ENCODE measurements around the gene ST6GAL1. TPM values are rescaled to one million over a fixed set of nuclear protein-coding genes. Genes with fewer than 3 reads are reported as not detected.

The ST6GAL1 gene
- total RNA-seq, 1 experiment from 2014 or later = 15.6 TPM

DNA sequence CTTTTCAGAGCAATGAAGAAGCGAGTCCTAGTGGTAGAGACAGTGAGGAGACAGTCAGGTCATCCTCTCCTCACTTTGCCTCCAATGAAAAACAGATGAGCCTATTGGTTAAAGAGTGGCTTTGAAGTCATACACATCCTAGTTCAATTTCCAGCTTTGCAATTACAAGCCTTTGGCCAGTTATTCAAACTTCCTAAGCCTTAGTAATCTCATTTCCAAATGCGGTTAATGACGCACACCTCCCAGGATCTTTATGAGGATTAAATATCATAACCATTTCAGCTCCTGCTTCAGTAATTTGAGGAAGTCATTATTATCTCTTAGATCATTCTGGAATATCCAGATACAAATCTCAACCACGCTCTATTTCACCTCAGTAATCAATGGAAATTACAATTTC lies 10.0 kb upstream of the ST6GAL1 start (continued):
- TF ChIP-seq EZH2 (IDR thresholded peaks at IDR 0.05) = no peak
- no peak for TF ChIP-seq EZH2phosphoT487 (IDR thresholded peaks at IDR 0.05; ENCODE audit: borderline replicate concordance)
- TF ChIP-seq ZFX (IDR thresholded peaks at IDR 0.05) = no peak
- TF ChIP-seq POLR2AphosphoS5 (IDR thresholded peaks at IDR 0.05; ENCODE audit: low read depth, low read length) = no peak
- TF ChIP-seq CBX3 (IDR thresholded peaks at IDR 0.05; ENCODE audit: low read depth) = no peak
- TF ChIP-seq TCF7L2 (IDR thresholded peaks at IDR 0.05; ENCODE audit: borderline replicate concordance, extremely low read depth, insufficient read depth, insufficient read length) = no peak
- TF ChIP-seq EGR1 (IDR thresholded peaks at IDR 0.05; ENCODE audit: low read depth) = no peak
- no peak for TF ChIP-seq FOSL1 (IDR thresholded peaks at IDR 0.05; ENCODE audit: low read depth)
- TF ChIP-seq CEBPB (IDR thresholded peaks at IDR 0.05; ENCODE audit: low read depth) = no peak
- TF ChIP-seq RAD21 (IDR thresholded peaks at IDR 0.05; ENCODE audit: low read depth) = no peak
- TF ChIP-seq, protein P1, sequence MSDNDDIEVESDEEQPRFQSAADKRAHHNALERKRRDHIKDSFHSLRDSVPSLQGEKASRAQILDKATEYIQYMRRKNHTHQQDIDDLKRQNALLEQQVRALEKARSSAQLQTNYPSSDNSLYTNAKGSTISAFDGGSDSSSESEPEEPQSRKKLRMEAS (IDR thresholded peaks at IDR 0.05) = no peak

DNA sequence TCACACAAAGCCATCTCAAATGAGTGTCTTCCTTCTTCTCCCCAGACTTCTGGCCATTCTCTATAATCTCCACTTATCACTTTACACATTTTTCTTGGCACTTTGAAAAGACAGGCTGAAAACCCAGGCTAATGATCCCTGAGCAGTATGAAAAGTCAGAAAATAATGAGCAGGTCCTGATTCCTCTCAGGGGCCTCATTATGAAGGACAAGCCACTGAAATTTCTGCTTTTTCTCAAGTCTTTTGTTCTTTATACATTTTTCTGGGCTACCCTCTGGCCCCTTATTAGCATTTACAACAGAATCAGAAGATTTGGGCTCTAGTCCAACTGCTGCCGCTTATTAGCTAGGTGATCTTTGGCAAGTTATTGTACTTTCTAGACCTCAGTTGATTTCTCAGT lies 9.5 kb upstream of the ST6GAL1 start:
- H3K4me1 ChIP-seq (ENCODE audit: control insufficient read depth in 1 of 2, insufficient read depth in 2 of 2, low read length in 2 of 2) = no peaks in the 10 kb centered on the region
- POLR2A ChIA-PET = no interaction called here
- no peak for DNase-seq (ENCODE audit: low read depth, low spot score)

More for the DNA sequence above, 9.5 kb upstream of the ST6GAL1 start:
- Histone ChIP-seq H2AFZ (ENCODE audit: low read depth, low read length, poor library complexity, severe bottlenecking) (no peak overlapping the region), H3K4me3 (replicated peaks in 1 of 2; ENCODE audit: low read depth in 1 of 2, low read length in 2 of 2) (no peak overlapping the region), H3K9me2 (ENCODE audit: insufficient read depth) (no peaks in the 10 kb centered on the region), H3K27me3 (ENCODE audit: insufficient read depth, low read length) (no peaks in the 10 kb centered on the region), H3K9ac (ENCODE audit: low read length) (no peak overlapping the region), H3K36me3 (ENCODE audit: control insufficient read depth in 1 of 2, insufficient read depth in 2 of 2, low read length in 2 of 2) (no peaks in the 10 kb centered on the region), H4K20me1 (ENCODE audit: insufficient read depth) (no peaks in the 10 kb centered on the region), H3K27ac (ENCODE audit: low read depth, low read length) (no peak overlapping the region), H3K4me2 (ENCODE audit: low read length) (no peak overlapping the region), H3K9me3 (ENCODE audit: control insufficient read depth in 1 of 2, insufficient read depth in 1 of 2, low read depth in 1 of 2, low read length in 2 of 2) (no peaks in the 10 kb centered on the region), H3K79me2 (ENCODE audit: insufficient read depth, low read length) (no peaks in the 10 kb centered on the region)
- no peak for ATAC-seq
- no TSS peak for BruUV-seq (replicated peaks)
- CTCF ChIA-PET = interaction anchor here (1.0 kb wide), 1 partner anchor 72 kb away, joined by 3 read pairs; no protein-coding TSS in a partner anchor
- RAD21 ChIA-PET (ENCODE audit: low non-redundant PET in 1 of 2, low total read pairs in 2 of 2, uncharacterized antibody in 2 of 2, unreplicated experiment in 2 of 2) = interaction anchor here in 1 of 2 experiments (0.6 kb wide), 1 partner anchor 73 kb away, joined by 3 read pairs; no protein-coding TSS in a partner anchor
- intact Hi-C loops (cut with micrococcal nuclease) = no loop called here
- TF ChIP-seq JUND (IDR thresholded peaks at IDR 0.05) (no peak), RAD21 (IDR thresholded peaks at IDR 0.05; ENCODE audit: low read depth) (no peak), CTCF (IDR thresholded peaks at IDR 0.05 in 2 of 3, conservative IDR thresholded peaks at IDR 0.05 in 1 of 3; ENCODE audit: borderline replicate concordance in 1 of 3, insufficient read depth in 1 of 3, low read depth in 2 of 3, low read length in 2 of 3) (no peak), FOSL1 (IDR thresholded peaks at IDR 0.05; ENCODE audit: low read depth) (no peak), CEBPB (IDR thresholded peaks at IDR 0.05; ENCODE audit: low read depth) (no peak), SP1 (IDR thresholded peaks at IDR 0.05; ENCODE audit: low read depth) (no peak), ZFX (IDR thresholded peaks at IDR 0.05) (no peak), SIN3A (IDR thresholded peaks at IDR 0.05; ENCODE audit: low read depth) (no peak), POLR2AphosphoS5 (IDR thresholded peaks at IDR 0.05; ENCODE audit: low read depth, low read length) (no peak), CBX3 (IDR thresholded peaks at IDR 0.05; ENCODE audit: low read depth) (no peak), ZNF274 (IDR thresholded peaks at IDR 0.05; ENCODE audit: low read depth, low read length) (no peak), ELF1 (IDR thresholded peaks at IDR 0.05; ENCODE audit: borderline replicate concordance, low read depth) (no peak), EGR1 (IDR thresholded peaks at IDR 0.05; ENCODE audit: low read depth) (no peak), EZH2 (IDR thresholded peaks at IDR 0.05) (no peak), YY1 (IDR thresholded peaks at IDR 0.05; ENCODE audit: extremely low read depth, insufficient replicate concordance, low read depth, low read length) (no peak)
- TF ChIP-seq, protein P2, sequence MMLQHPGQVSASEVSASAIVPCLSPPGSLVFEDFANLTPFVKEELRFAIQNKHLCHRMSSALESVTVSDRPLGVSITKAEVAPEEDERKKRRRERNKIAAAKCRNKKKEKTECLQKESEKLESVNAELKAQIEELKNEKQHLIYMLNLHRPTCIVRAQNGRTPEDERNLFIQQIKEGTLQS (IDR thresholded peaks at IDR 0.05) = no peak
- TF ChIP-seq, protein P3, sequence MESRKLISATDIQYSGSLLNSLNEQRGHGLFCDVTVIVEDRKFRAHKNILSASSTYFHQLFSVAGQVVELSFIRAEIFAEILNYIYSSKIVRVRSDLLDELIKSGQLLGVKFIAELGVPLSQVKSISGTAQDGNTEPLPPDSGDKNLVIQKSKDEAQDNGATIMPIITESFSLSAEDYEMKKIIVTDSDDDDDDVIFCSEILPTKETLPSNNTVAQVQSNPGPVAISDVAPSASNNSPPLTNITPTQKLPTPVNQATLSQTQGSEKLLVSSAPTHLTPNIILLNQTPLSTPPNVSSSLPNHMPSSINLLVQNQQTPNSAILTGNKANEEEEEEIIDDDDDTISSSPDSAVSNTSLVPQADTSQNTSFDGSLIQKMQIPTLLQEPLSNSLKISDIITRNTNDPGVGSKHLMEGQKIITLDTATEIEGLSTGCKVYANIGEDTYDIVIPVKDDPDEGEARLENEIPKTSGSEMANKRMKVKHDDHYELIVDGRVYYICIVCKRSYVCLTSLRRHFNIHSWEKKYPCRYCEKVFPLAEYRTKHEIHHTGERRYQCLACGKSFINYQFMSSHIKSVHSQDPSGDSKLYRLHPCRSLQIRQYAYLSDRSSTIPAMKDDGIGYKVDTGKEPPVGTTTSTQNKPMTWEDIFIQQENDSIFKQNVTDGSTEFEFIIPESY (IDR thresholded peaks at IDR 0.05; ENCODE audit: extremely low read depth, insufficient replicate concordance, low read length) = no peak

Measured in HCT116 (cell line).